PC-3 (cell line): ENCODE results near the gene OR10K2.

Experiments used
- CTCF ChIP-seq: fragments of 300-600 bp; sonication (generic); conservative IDR thresholded peaks from 2 replicates; pipeline ENCODE4 v1.5.1; 2017; ENCODE audit warnings: antibody characterized with exemption, low read depth, mild to moderate bottlenecking, low read length
- EZH2 ChIP-seq: fragments of 300-600 bp; sonication (generic); IDR thresholded peaks from one replicate; pipeline ENCODE4 v1.6.1; 2017; ENCODE audit warnings: antibody characterized with exemption, mild to moderate bottlenecking, low read length; ENCODE audit not compliant: unreplicated experiment
- EZH2phosphoT487 ChIP-seq: fragments of 300-600 bp; sonication (generic); IDR thresholded peaks from 2 replicates; pipeline ENCODE4 v1.6.1; 2018; ENCODE audit warnings: mild to moderate bottlenecking, antibody characterized with exemption, low read length, borderline replicate concordance

- TF ChIP-seq CTCF (no peak), EZH2 (no peak), EZH2phosphoT487 (no peak)
These were observed 32.2 kb upstream of the OR10K2 start for GRCh38 chr1:158458263-158458662.
